IMR-90 (cell line): ENCODE data around the gene ZNF594.

Source experiments
- BHLHE40 ChIP-seq: fragments of 150-350 bp; IDR thresholded peaks from 2 replicates; pipeline ENCODE4 v1.6.1; 2016; ENCODE audit warnings: mild to moderate bottlenecking, low read depth, low read length
- CEBPB ChIP-seq: IDR thresholded peaks from 2 replicates; pipeline ENCODE4 v1.6.1; 2012; ENCODE audit warnings: low read depth, low read length, improper control_type of control experiment
- NFE2L2 ChIP-seq: fragments of 150-350 bp; IDR thresholded peaks from 2 replicates; pipeline ENCODE4 v1.6.1; 2016; ENCODE audit warnings: low read depth, mild to moderate bottlenecking, low read length
- POLR2A ChIP-seq: IDR thresholded peaks from 2 replicates; pipeline ENCODE4 v1.6.1; 2012; ENCODE audit warnings: mild to moderate bottlenecking, low read depth, low read length
- RAD21 ChIP-seq: IDR thresholded peaks from 2 replicates; pipeline ENCODE4 v1.6.1; 2012; ENCODE audit warnings: low read length, improper control_type of control experiment
- RCOR1 ChIP-seq: IDR thresholded peaks from 2 replicates; pipeline ENCODE4 v1.6.1; 2012; ENCODE audit warnings: mild to moderate bottlenecking, low read length, improper control_type of control experiment; ENCODE audit not compliant: insufficient replicate concordance
- RFX5 ChIP-seq: IDR thresholded peaks from 2 replicates; pipeline ENCODE4 v1.8.0; 2012; ENCODE audit warnings: low read depth, mild to moderate bottlenecking, low read length, moderate library complexity
- SMC3 ChIP-seq: fragments of 150-350 bp; IDR thresholded peaks from 2 replicates; pipeline ENCODE4 v1.6.1; 2016; ENCODE audit warnings: low read depth, mild to moderate bottlenecking, antibody characterized with exemption, low read length, moderate library complexity
- TF ChIP-seq, protein P1 (sequence below): fragments of 150-350 bp; IDR thresholded peaks from 2 replicates; pipeline ENCODE4 v1.6.1; 2017; ENCODE audit warnings: mild to moderate bottlenecking, antibody characterized with exemption, low read length, low read depth
- TF ChIP-seq, protein P2 (sequence below): conservative IDR thresholded peaks from 2 replicates; pipeline ENCODE4 v1.5.1; 2012; ENCODE audit warnings: mild to moderate bottlenecking, low read depth, low read length, improper control_type of control experiment
- TF ChIP-seq, protein P3 (sequence below): fragments of 150-350 bp; IDR thresholded peaks from 2 replicates; pipeline ENCODE4 v1.6.1; 2016; ENCODE audit warnings: low read depth, mild to moderate bottlenecking, low read length, moderate library complexity, borderline replicate concordance

DNA sequence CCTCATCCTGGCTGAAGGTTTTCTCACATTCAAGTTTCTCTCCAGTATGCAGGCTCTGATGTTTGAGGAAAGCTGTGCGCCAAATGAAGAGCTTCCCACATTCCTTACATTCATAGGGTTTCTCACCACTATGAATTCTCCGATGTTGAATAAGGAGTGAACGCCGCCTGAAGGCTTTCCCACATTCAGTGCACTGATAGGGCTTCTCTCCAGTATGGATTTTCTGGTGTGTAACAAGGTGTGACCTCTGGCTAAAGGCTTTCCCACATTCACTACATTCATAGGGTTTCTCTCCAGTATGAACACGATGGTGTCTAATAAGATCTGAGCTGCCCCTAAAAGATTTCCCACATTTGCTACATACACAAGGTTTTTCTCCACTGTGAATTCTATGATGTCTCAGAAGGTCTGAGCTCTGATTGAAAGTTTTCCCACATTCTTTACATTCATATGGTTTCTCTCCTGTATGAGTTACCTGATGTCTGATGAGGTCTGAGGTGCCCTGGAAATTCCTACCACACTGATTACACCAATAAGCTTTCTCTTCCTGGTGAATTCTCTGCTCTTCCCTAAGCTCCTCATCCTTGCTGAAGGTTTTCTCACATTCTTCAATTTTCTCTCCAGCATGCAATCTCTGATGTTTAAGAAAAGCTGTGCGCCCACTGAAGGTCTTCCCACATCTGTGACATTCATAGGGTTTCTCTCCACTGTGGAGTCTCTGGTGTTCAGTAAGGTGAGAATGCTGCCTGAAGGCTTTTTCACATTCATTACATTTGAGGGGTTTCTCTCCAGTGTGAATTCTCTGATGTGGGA lies 8.9 kb downstream of the ZNF594 start:
- TF ChIP-seq, protein P1, sequence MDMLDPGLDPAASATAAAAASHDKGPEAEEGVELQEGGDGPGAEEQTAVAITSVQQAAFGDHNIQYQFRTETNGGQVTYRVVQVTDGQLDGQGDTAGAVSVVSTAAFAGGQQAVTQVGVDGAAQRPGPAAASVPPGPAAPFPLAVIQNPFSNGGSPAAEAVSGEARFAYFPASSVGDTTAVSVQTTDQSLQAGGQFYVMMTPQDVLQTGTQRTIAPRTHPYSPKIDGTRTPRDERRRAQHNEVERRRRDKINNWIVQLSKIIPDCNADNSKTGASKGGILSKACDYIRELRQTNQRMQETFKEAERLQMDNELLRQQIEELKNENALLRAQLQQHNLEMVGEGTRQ: no peak
- TF ChIP-seq POLR2A (no peak), CEBPB (no peak), RAD21 (no peak), RFX5 (no peak), SMC3 (no peak), NFE2L2 (no peak), BHLHE40 (no peak), RCOR1 (no peak)
- TF ChIP-seq, protein P2, sequence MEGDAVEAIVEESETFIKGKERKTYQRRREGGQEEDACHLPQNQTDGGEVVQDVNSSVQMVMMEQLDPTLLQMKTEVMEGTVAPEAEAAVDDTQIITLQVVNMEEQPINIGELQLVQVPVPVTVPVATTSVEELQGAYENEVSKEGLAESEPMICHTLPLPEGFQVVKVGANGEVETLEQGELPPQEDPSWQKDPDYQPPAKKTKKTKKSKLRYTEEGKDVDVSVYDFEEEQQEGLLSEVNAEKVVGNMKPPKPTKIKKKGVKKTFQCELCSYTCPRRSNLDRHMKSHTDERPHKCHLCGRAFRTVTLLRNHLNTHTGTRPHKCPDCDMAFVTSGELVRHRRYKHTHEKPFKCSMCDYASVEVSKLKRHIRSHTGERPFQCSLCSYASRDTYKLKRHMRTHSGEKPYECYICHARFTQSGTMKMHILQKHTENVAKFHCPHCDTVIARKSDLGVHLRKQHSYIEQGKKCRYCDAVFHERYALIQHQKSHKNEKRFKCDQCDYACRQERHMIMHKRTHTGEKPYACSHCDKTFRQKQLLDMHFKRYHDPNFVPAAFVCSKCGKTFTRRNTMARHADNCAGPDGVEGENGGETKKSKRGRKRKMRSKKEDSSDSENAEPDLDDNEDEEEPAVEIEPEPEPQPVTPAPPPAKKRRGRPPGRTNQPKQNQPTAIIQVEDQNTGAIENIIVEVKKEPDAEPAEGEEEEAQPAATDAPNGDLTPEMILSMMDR: no peak
- TF ChIP-seq, protein P3, sequence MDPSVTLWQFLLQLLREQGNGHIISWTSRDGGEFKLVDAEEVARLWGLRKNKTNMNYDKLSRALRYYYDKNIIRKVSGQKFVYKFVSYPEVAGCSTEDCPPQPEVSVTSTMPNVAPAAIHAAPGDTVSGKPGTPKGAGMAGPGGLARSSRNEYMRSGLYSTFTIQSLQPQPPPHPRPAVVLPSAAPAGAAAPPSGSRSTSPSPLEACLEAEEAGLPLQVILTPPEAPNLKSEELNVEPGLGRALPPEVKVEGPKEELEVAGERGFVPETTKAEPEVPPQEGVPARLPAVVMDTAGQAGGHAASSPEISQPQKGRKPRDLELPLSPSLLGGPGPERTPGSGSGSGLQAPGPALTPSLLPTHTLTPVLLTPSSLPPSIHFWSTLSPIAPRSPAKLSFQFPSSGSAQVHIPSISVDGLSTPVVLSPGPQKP: no peak
